ENCODE results near the gene TRIM49D2. TPM values are rescaled to one million over a fixed set of nuclear protein-coding genes. Genes with fewer than 3 reads are reported as not detected.
"Not testable (repeated sequence)": the region's sequence is repeated elsewhere in the genome, so short reads cannot be mapped to it uniquely, and the experiment has no call there.

TRIM49D2 gene, protein sequence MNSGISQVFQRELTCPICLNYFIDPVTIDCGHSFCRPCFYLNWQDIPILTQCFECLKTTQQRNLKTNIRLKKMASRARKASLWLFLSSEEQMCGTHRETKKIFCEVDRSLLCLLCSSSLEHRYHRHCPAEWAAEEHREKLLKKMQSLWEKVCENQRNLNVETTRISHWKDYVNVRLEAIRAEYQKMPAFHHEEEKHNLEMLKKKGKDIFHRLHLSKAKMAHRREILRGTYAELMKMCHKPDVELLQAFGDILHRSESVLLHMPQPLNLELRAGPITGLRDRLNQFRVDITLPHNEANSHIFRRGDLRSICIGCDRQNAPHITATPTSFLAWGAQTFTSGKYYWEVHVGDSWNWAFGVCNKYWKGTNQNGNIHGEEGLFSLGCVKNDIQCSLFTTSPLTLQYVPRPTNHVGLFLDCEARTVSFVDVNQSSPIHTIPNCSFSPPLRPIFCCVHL
- not detected for total RNA-seq
- polyA plus RNA-seq: 0.23 TPM
- long read RNA-seq, donor 1: 0 reads
- long read RNA-seq, donor 2: 0 reads
- long read RNA-seq, donor 3: 0 reads
- long read RNA-seq, donor 4: 0 reads
- long read RNA-seq, donor 5: 0 reads
- long read RNA-seq, donor 6: 0 reads
- long read RNA-seq, donor 7: 0 reads
- long read RNA-seq, donor 8: 0 reads
- long read RNA-seq, donor 9: 0 reads
- long read RNA-seq, donor 10: 0 reads

DNA sequence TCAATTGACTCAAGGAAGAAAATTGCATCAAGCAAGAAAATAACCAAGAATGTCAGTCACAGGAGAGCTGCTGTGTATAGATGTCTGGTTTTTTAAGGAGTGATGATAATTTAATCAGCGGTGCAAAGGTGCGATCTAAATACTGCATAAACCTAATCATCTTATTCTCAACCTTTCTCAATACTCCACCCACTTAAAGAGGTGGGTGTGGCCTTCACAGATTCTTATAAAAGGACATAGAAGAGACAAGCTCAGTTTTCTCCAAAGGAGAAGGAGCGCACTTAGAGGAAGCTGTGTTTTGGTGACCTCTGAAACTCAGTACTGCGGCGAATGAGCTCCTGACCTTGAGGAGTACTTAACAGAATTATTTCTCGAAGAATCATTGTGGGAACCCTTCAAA, at the start of gene TRIM49D2:
Gene TRIM49D2 (plus strand): TSS at position 301 of the 400 bp plus-strand sequence. CDS start 2,698 bp downstream, outside the sequence.
- H3K36me3 ChIP-seq (ENCODE audit: control insufficient read depth in 2 of 2, insufficient read depth in 2 of 2, low read length in 1 of 2); H3K4me3 ChIP-seq (ENCODE audit: low read length in 2 of 2); H3K4me1 ChIP-seq (ENCODE audit: control insufficient read depth in 2 of 2, insufficient read depth in 2 of 2, low read length in 2 of 2); H3K9me3 ChIP-seq (ENCODE audit: control insufficient read depth in 2 of 2, insufficient read depth in 1 of 2, low read length in 1 of 2); DNase-seq (ENCODE audit: low read depth in 6 of 9, low spot score in 9 of 9); H3K27ac ChIP-seq (ENCODE audit: low read depth in 1 of 2, low read length in 1 of 2); H3K27me3 ChIP-seq (ENCODE audit: control insufficient read depth in 2 of 2, insufficient read depth in 1 of 2, low read length in 1 of 2): not testable (repeated sequence)
- WGBS: 98% methylated on average over 2 of the region's 6 CpGs

DNA sequence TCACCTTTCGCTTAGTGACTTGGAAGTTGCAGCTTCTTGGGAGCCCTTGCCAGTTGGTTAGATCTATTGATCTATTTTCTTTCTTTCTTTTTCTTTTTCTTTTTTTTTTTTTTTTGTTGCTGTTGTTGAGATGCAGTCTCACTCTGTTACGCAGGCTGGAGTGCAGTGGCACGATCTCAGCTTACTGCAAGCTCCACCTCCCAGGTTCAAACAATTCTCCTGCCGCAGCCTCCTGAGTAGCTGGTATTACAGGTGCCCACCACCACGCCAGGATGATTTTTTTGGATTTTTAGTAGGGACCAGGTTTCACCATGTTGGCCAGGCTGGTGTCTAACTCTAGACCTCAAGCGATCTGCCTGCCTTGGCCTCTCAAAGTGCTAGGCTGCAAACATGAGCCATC, 46.4 kb upstream of the TRIM49D2 start:
- WGBS: 97% methylated on average over 6 of the region's 6 CpGs
- DNase-seq (ENCODE audit: low read depth in 6 of 9, low spot score in 9 of 9); H3K36me3 ChIP-seq (ENCODE audit: control insufficient read depth in 2 of 2, insufficient read depth in 2 of 2, low read length in 1 of 2): not testable (repeated sequence)

DNA sequence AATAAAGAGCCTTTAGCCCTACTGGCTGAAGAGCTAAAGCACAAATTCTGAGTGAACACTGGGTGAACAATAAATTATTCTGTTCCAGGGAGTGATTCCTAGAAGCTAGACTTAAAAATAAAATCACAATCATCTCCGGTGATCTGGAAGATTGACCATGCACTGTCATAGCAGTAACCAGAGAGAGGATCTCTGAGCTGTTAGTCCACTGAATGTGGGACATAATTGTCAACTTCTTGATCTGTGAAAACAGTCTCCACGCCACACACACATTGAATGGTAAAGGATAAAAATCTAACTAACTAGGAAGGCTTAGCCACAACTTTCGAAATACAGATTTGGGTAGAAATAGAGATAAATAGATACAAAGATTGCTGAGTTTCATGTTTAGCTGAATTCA, 30.6 kb upstream of the TRIM49D2 start:
- not testable (repeated sequence) for H3K36me3 ChIP-seq (ENCODE audit: control insufficient read depth in 2 of 2, insufficient read depth in 2 of 2, low read length in 1 of 2); H3K9me3 ChIP-seq (ENCODE audit: control insufficient read depth in 2 of 2, insufficient read depth in 1 of 2, low read length in 1 of 2); H3K27me3 ChIP-seq (ENCODE audit: control insufficient read depth in 2 of 2, insufficient read depth in 1 of 2, low read length in 1 of 2); H3K4me1 ChIP-seq (ENCODE audit: control insufficient read depth in 2 of 2, insufficient read depth in 2 of 2, low read length in 2 of 2); H3K4me3 ChIP-seq (ENCODE audit: low read length in 2 of 2); H3K27ac ChIP-seq (ENCODE audit: low read depth in 1 of 2, low read length in 1 of 2); DNase-seq (ENCODE audit: low read depth in 6 of 9, low spot score in 9 of 9)
- WGBS: 86% methylated on average over 2 of the region's 3 CpGs

More for the DNA sequence above, 46.4 kb upstream of the TRIM49D2 start:
- H3K9me3 ChIP-seq (ENCODE audit: control insufficient read depth in 2 of 2, insufficient read depth in 1 of 2, low read length in 1 of 2); H3K4me3 ChIP-seq (ENCODE audit: low read length in 2 of 2); H3K27me3 ChIP-seq (ENCODE audit: control insufficient read depth in 2 of 2, insufficient read depth in 1 of 2, low read length in 1 of 2); H3K4me1 ChIP-seq (ENCODE audit: control insufficient read depth in 2 of 2, insufficient read depth in 2 of 2, low read length in 2 of 2); H3K27ac ChIP-seq (ENCODE audit: low read depth in 1 of 2, low read length in 1 of 2): not testable (repeated sequence)

DNA sequence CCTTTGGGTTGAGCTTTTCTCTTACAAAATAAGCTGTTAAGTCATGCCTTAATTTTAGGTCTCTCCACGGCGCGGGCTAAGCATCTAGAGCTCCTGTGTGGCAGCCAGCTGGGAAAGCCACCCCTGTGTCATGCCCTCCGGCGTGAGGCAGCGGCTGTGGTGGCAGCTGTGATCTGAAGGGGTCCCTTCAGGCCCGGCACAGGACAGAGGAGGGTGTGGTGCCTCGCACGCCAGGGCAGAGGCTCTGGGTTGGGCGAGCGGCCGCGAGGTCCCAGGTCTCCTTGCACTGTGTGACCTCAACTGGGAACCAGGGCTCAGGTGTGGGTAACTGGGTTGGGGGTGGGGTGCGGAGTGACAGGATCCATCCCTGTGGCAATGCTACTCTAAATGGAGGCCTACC, 23.1 kb upstream of the TRIM49D2 start:
- not testable (repeated sequence) for H3K36me3 ChIP-seq (ENCODE audit: control insufficient read depth in 2 of 2, insufficient read depth in 2 of 2, low read length in 1 of 2); H3K9me3 ChIP-seq (ENCODE audit: control insufficient read depth in 2 of 2, insufficient read depth in 1 of 2, low read length in 1 of 2); H3K27me3 ChIP-seq (ENCODE audit: control insufficient read depth in 2 of 2, insufficient read depth in 1 of 2, low read length in 1 of 2); H3K27ac ChIP-seq (ENCODE audit: low read depth in 1 of 2, low read length in 1 of 2); H3K4me3 ChIP-seq (ENCODE audit: low read length in 2 of 2); H3K4me1 ChIP-seq (ENCODE audit: control insufficient read depth in 2 of 2, insufficient read depth in 2 of 2, low read length in 2 of 2); DNase-seq (ENCODE audit: low read depth in 6 of 9, low spot score in 9 of 9)
- 93% methylated on average over 8 of the region's 14 CpGs for WGBS

DNA sequence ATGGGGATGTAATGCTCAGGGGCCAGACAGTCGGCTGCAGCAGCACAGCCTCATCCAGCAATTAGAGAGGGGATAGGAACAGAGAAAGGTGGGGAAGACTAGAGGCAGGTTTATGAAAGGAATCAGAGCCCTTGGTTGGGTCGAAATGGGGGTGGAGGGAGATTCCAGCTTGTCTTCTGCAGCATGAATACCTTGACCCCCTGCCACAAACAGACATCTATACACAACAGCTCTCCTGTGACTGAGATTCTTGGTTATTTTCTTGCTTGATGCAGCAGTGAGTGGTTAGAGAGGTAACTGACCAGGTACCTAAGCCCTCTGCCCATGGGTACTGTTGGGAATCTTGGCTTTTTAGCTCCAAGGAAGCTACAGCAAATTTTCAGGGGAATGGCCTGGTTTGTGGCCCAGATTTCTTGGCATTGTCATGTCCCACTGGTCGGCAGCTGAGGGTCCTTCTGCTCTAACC, 1.6 kb upstream of the TRIM49D2 start, which contains the start of gene TRIM49D1:
Gene TRIM49D1 (minus strand): TSS at position 51 of the 466 bp plus-strand sequence. CDS start 4,535 bp downstream, outside the sequence.
- no peaks in the 10 kb centered on the region for H3K36me3 ChIP-seq (ENCODE audit: control insufficient read depth in 2 of 2, insufficient read depth in 2 of 2, low read length in 1 of 2)
- H3K9me3 ChIP-seq (ENCODE audit: control insufficient read depth in 2 of 2, insufficient read depth in 1 of 2, low read length in 1 of 2): no peaks in the 10 kb centered on the region
- 63% methylated on average over 3 of the region's 3 CpGs for WGBS
- no peak within 1 kb of the TSS for H3K27ac ChIP-seq (ENCODE audit: low read depth in 1 of 2, low read length in 1 of 2)
- H3K4me3 ChIP-seq (ENCODE audit: low read length in 2 of 2): no peak within 1 kb of the TSS
- no peak for DNase-seq (ENCODE audit: low read depth in 6 of 9, low spot score in 9 of 9)
- H3K27me3 ChIP-seq (ENCODE audit: control insufficient read depth in 2 of 2, insufficient read depth in 1 of 2, low read length in 1 of 2): no peaks in the 10 kb centered on the region
- H3K4me1 ChIP-seq (ENCODE audit: control insufficient read depth in 2 of 2, insufficient read depth in 2 of 2, low read length in 2 of 2): no peaks in the 10 kb centered on the region

DNA sequence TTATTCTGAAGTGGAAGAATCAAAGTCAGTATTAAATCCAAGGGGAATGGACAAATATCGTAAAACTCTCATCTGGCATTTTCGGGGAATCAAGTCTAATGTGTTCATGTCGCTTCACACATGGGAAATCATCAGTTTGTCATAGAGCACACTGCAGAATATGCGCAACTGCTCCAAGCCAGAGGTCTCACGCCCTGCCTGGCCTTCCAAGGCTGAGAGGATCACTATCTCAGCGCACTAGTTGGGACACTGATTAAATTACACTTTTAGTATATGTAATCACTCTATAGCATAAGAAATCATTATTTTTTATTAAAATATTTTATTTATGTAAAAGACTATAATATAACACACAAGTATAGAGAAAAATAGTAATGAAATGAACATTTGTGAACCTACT, 37.0 kb downstream of the TRIM49D2 start:
- H3K27me3 ChIP-seq (ENCODE audit: control insufficient read depth in 2 of 2, insufficient read depth in 1 of 2, low read length in 1 of 2); H3K36me3 ChIP-seq (ENCODE audit: control insufficient read depth in 2 of 2, insufficient read depth in 2 of 2, low read length in 1 of 2); H3K9me3 ChIP-seq (ENCODE audit: control insufficient read depth in 2 of 2, insufficient read depth in 1 of 2, low read length in 1 of 2); H3K4me1 ChIP-seq (ENCODE audit: control insufficient read depth in 2 of 2, insufficient read depth in 2 of 2, low read length in 2 of 2); DNase-seq (ENCODE audit: low read depth in 6 of 9, low spot score in 9 of 9); H3K4me3 ChIP-seq (ENCODE audit: low read length in 2 of 2); H3K27ac ChIP-seq (ENCODE audit: low read depth in 1 of 2, low read length in 1 of 2): not testable (repeated sequence)
- WGBS: 97% methylated on average over 3 of the region's 6 CpGs

DNA sequence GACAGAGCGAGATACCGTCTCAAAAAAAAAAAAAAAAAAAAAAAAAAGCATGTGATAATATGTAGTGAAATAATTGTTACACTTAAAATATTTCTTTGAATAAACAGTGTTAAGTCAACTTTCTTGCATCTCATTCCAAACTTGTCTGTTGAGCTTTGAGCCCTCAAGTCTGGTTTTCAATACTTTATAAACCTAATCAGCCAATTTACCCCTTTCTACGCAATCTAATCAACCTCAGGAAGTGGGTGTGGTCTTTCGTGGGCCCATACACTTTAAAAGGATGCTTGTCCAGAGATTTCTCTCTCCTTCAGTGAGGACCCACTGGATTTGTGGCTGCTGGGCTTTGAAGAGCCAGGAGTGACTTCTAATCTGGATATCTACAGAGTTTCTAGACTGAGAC, 41.9 kb downstream of the TRIM49D2 start, which contains the start of gene TRIM64:
Gene TRIM64 (plus strand): TSS at position 301 of the 400 bp plus-strand sequence. CDS start 2,467 bp downstream, outside the sequence.
- no CpG with 5 or more reads among the region's 4 CpGs for WGBS
- H3K9me3 ChIP-seq (ENCODE audit: control insufficient read depth in 2 of 2, insufficient read depth in 1 of 2, low read length in 1 of 2); H3K27me3 ChIP-seq (ENCODE audit: control insufficient read depth in 2 of 2, insufficient read depth in 1 of 2, low read length in 1 of 2); H3K36me3 ChIP-seq (ENCODE audit: control insufficient read depth in 2 of 2, insufficient read depth in 2 of 2, low read length in 1 of 2); H3K27ac ChIP-seq (ENCODE audit: low read depth in 1 of 2, low read length in 1 of 2); H3K4me3 ChIP-seq (ENCODE audit: low read length in 2 of 2); H3K4me1 ChIP-seq (ENCODE audit: control insufficient read depth in 2 of 2, insufficient read depth in 2 of 2, low read length in 2 of 2); DNase-seq (ENCODE audit: low read depth in 6 of 9, low spot score in 9 of 9): not testable (repeated sequence)

Measured in thymus (tissue), 14 donors.